ENCODE measurements around the gene SPTB.

Gene SPTB

DNA sequence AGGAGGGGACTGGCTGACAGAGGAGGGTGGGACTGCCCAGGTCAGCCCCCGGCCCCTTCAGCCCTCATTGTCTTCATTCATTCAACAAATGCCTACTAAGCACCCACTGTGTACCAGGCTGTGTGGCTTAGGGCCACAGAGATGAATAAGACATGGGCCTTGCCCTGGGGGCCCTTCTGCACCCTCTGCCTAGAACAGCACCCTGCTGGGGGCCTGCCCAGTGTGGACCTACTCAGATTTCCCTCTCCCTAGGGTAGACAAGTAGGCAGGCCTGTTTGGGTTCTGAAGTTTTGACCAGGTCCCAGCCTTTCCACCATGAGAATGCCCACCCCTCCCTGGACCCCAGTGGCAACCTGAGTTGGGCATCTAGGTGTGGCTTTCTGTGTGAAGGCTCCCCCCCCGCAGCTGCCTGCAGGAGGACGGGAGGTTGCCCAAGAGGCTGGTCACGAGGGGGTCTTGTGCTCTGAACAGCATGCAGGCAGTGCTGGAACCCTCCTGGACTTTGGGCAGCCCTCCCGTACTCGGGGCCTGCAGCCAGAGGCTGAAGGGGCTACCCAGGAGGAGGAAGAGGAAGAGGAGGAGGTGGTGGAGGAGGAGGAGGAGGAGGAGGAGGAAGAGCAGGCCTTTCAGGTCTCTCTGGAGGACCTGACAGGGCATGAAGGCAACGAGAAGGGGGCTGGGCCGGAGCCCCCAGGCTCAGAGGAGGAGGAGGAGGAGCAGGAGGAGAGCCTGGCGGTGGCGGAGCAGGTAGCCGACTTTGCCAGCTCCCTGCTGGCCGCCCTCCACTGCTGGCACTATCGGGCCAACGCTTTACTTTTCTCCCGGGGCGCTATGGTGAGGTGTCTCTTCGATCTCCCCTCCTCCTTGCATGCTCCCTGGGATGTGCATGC is 142.1 kb downstream of the SPTB start:
- Histone ChIP-seq H3K9me3 (ENCODE audit: insufficient read depth, low read length) (no peaks in the 10 kb centered on the region), H3K4me2 (ENCODE audit: low read length) (no peak overlapping the region), H3K4me1 (ENCODE audit: low read length) (no peaks in the 10 kb centered on the region), H3K4me3 (ENCODE audit: low read length) (no peak overlapping the region), H4K20me1 (ENCODE audit: insufficient read depth, low read length) (no peaks in the 10 kb centered on the region), H3K9ac (ENCODE audit: low read length) (no peak overlapping the region), H3K27me3 (ENCODE audit: low read depth, low read length) (no peaks in the 10 kb centered on the region), H2AFZ (ENCODE audit: low read depth, low read length) (no peak overlapping the region), H3K36me3 (replicated peaks; ENCODE audit: low read depth, low read length) (no peaks in the 10 kb centered on the region), H3K27ac (ENCODE audit: low read length) (no peak overlapping the region), H3K79me2 (ENCODE audit: low read length) (no peaks in the 10 kb centered on the region)
- TF ChIP-seq, protein P1, sequence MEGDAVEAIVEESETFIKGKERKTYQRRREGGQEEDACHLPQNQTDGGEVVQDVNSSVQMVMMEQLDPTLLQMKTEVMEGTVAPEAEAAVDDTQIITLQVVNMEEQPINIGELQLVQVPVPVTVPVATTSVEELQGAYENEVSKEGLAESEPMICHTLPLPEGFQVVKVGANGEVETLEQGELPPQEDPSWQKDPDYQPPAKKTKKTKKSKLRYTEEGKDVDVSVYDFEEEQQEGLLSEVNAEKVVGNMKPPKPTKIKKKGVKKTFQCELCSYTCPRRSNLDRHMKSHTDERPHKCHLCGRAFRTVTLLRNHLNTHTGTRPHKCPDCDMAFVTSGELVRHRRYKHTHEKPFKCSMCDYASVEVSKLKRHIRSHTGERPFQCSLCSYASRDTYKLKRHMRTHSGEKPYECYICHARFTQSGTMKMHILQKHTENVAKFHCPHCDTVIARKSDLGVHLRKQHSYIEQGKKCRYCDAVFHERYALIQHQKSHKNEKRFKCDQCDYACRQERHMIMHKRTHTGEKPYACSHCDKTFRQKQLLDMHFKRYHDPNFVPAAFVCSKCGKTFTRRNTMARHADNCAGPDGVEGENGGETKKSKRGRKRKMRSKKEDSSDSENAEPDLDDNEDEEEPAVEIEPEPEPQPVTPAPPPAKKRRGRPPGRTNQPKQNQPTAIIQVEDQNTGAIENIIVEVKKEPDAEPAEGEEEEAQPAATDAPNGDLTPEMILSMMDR (IDR thresholded peaks at IDR 0.05; ENCODE audit: low read depth, low read length) = no peak
- no peak for TF ChIP-seq EZH2phosphoT487 (IDR thresholded peaks at IDR 0.05; ENCODE audit: low read depth)

DNA sequence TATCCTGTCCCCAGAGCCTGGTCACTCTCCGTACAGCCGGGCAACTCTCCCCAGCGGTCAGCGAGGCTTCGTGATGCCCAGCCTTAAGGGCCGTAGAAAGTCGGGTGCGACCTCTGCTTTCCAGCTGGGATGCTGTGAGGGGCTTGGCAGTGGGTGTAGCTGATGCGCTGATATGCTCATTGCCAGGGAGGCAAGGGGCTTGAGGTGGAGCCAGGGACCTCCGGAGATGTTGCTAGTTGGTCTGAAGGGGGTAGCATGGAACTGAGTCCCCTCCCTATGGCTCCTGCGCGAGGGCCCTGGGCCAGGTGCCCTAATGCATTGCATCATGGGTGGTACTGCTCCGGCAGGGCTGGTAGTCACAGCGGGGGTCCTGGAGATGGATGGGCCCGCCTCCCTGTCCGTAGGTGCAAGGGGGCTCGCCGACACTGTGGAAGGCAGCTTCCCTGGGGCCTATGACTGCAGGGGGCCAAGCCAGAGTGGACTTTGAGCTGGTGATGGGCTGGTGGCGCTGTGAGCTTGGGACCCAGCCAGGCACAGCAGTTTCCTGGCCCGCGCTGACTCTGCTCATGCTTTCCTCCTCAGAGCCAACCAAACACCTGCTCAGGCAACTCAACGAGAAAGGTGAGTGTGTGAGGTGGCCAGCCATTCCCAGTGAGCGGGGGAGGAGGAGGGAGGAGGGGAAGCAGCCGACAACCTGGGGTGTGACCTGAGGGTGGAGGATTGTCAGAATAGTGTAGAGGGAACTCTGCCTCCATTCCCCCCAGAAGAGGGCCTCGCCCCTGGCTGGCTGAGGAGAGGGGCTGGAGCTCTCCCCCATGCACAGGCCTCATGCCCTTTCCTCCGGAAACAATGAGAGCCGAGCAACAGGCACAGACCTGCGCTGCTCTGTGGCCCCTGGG is 143.2 kb downstream of the SPTB start:
- H3K36me3 ChIP-seq (replicated peaks; ENCODE audit: low read depth, low read length) = no peaks in the 10 kb centered on the region
- H2AFZ ChIP-seq (ENCODE audit: low read depth, low read length) = no peak overlapping the region
- no peak overlapping the region for H3K4me2 ChIP-seq (ENCODE audit: low read length)
- no peaks in the 10 kb centered on the region for H3K27me3 ChIP-seq (ENCODE audit: low read depth, low read length)
- no peaks in the 10 kb centered on the region for H4K20me1 ChIP-seq (ENCODE audit: insufficient read depth, low read length)
- H3K27ac ChIP-seq (ENCODE audit: low read length) = no peak overlapping the region
- H3K79me2 ChIP-seq (ENCODE audit: low read length) = no peaks in the 10 kb centered on the region
- no peak overlapping the region for H3K9ac ChIP-seq (ENCODE audit: low read length)
- no peaks in the 10 kb centered on the region for H3K9me3 ChIP-seq (ENCODE audit: insufficient read depth, low read length)
- H3K4me3 ChIP-seq (ENCODE audit: low read length) = no peak overlapping the region
- TF ChIP-seq EZH2phosphoT487 (IDR thresholded peaks at IDR 0.05; ENCODE audit: low read depth) = no peak
- TF ChIP-seq, protein P1 (IDR thresholded peaks at IDR 0.05; ENCODE audit: low read depth, low read length) = no peak
- H3K4me1 ChIP-seq (ENCODE audit: low read length) = no peaks in the 10 kb centered on the region

DNA sequence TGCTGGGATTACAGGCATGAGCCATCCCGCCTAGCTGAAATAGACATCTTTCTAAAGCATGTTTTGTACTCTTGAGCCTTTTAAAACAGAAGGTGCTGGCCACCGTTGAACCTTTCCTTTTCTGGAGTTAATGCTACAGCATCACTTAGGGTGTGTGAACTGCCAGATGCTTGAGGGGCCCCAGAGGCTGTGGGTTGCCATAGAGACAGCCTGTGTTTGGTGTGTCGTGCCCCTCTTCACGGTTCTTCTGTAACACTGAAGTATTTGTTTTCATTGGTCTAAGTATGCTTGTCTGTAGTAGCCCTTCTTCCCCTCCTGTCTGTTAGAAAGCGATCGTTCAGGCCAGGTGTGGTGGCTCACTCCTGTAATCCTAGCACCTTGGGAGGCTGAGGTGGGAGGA is 144.7 kb downstream of the SPTB start:
- no peak overlapping the region for H2AFZ ChIP-seq (ENCODE audit: low read depth, low read length)
- no peaks in the 10 kb centered on the region for H3K27me3 ChIP-seq (ENCODE audit: low read depth, low read length)
- H3K4me2 ChIP-seq (ENCODE audit: low read length) = no peak overlapping the region
- H3K9ac ChIP-seq (ENCODE audit: low read length) = no peak overlapping the region
- H3K79me2 ChIP-seq (ENCODE audit: low read length) = no peaks in the 10 kb centered on the region
- H3K27ac ChIP-seq (ENCODE audit: low read length) = no peak overlapping the region
- no peak for TF ChIP-seq EZH2phosphoT487 (IDR thresholded peaks at IDR 0.05; ENCODE audit: low read depth)
- TF ChIP-seq, protein P1 (IDR thresholded peaks at IDR 0.05; ENCODE audit: low read depth, low read length) = no peak
- H3K4me3 ChIP-seq (ENCODE audit: low read length) = no peak overlapping the region
- H3K9me3 ChIP-seq (ENCODE audit: insufficient read depth, low read length) = no peaks in the 10 kb centered on the region
- H3K36me3 ChIP-seq (replicated peaks; ENCODE audit: low read depth, low read length) = no peaks in the 10 kb centered on the region
- H4K20me1 ChIP-seq (ENCODE audit: insufficient read depth, low read length) = no peaks in the 10 kb centered on the region
- H3K4me1 ChIP-seq (ENCODE audit: low read length) = no peaks in the 10 kb centered on the region

GRCh38 chr14:64733899-64734298 is 145.8 kb downstream of the SPTB start:
- Histone ChIP-seq H2AFZ (ENCODE audit: low read depth, low read length) (no peak overlapping the region), H3K4me3 (ENCODE audit: low read length) (no peak overlapping the region), H3K27ac (ENCODE audit: low read length) (no peak overlapping the region), H3K79me2 (ENCODE audit: low read length) (no peaks in the 10 kb centered on the region), H3K4me2 (ENCODE audit: low read length) (no peak overlapping the region), H3K27me3 (ENCODE audit: low read depth, low read length) (no peaks in the 10 kb centered on the region), H3K9ac (ENCODE audit: low read length) (no peak overlapping the region), H4K20me1 (ENCODE audit: insufficient read depth, low read length) (no peaks in the 10 kb centered on the region), H3K9me3 (ENCODE audit: insufficient read depth, low read length) (no peaks in the 10 kb centered on the region), H3K36me3 (replicated peaks; ENCODE audit: low read depth, low read length) (no peaks in the 10 kb centered on the region), H3K4me1 (ENCODE audit: low read length) (no peaks in the 10 kb centered on the region)
- TF ChIP-seq, protein P1 (IDR thresholded peaks at IDR 0.05; ENCODE audit: low read depth, low read length) = no peak
- TF ChIP-seq EZH2phosphoT487 (IDR thresholded peaks at IDR 0.05; ENCODE audit: low read depth) = no peak
